Mononuclear cell (primary cell): Measurements from ENCODE around the gene TUBGCP4. TPM values are rescaled to one million over a fixed set of nuclear protein-coding genes. Genes with fewer than 3 reads are reported as not detected.

Experiments
- H3K27me3 ChIP-seq: 2 replicates; pipeline ENCODE4 v1.6.0; 2011; ENCODE audit warnings: low read length, control low read depth; ENCODE audit not compliant: insufficient read depth
- H3K4me1 ChIP-seq: 2 replicates; pipeline ENCODE4 v1.5.1; 2011; ENCODE audit warnings: mild to moderate bottlenecking, low read length, control low read depth; ENCODE audit not compliant: insufficient read depth
- H3K4me3 ChIP-seq: 2 replicates; pipeline ENCODE4 v1.5.1; 2011; ENCODE audit warnings: mild to moderate bottlenecking, low read length, moderate library complexity
- H3K9me3 ChIP-seq: 2 replicates; pipeline ENCODE4 v1.5.1; 2011; ENCODE audit warnings: low read depth, mild to moderate bottlenecking, control low read depth, low read length
- total RNA-seq: library from RNA; depleted of rRNA; stranded (reverse); fragments of >200 nt; gene quantifications from one replicate; pipeline ENCODE4 v1.2.3, GENCODE V29; 2012

Gene TUBGCP4, protein sequence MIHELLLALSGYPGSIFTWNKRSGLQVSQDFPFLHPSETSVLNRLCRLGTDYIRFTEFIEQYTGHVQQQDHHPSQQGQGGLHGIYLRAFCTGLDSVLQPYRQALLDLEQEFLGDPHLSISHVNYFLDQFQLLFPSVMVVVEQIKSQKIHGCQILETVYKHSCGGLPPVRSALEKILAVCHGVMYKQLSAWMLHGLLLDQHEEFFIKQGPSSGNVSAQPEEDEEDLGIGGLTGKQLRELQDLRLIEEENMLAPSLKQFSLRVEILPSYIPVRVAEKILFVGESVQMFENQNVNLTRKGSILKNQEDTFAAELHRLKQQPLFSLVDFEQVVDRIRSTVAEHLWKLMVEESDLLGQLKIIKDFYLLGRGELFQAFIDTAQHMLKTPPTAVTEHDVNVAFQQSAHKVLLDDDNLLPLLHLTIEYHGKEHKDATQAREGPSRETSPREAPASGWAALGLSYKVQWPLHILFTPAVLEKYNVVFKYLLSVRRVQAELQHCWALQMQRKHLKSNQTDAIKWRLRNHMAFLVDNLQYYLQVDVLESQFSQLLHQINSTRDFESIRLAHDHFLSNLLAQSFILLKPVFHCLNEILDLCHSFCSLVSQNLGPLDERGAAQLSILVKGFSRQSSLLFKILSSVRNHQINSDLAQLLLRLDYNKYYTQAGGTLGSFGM
- total RNA-seq, result 4.9 TPM

- Histone ChIP-seq H3K27me3 (no peaks in the 10 kb centered on the region), H3K4me1 (peaks cover 31% of the 10 kb centered on the region), H3K9me3 (no peaks in the 10 kb centered on the region), H3K4me3 (peak within 1 kb of the TSS; percentile 74)
Observed at GRCh38 chr15:43370975-43371974, at the start of gene TUBGCP4, which contains the start of gene ZSCAN29. Gene TUBGCP4, plus strand, starts transcription at chr15:43371101. Its CDS starts 254 bp downstream, at chr15:43371355. Gene ZSCAN29, minus strand, starts transcription at chr15:43371043. Its CDS starts 1,130 bp downstream, at chr15:43369913.

DNA sequence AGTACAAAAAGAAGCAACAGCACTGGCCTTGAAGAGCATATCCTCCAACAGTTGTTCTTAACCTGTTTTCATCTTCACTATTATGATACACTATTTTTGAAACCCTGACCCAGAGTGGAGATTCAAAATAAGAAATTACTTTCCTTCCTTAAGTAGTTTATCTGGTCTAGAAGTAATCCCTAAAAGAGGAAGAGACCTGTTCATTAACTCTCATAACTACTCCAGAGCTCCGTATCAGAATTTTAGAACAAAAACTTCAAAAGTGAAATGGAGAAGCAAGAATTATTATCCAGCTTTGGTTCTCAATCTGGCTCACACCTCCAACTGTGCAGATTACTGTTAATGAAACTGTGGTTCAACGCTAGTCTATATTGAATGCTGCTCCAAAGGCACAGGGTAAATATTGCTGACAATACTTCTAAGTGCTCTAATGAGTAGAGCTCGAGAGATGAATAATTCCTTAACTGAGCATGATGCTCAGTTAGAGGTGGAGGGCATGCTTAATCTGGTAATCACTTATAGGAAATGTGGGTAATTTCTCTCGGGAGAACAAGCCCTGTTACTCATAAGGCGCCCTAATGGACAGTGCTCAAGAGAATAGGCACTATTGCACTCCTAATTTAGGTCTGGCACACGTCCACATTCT, 45.7 kb upstream of the TUBGCP4 start:
- Histone ChIP-seq H3K9me3 (no peaks in the 10 kb centered on the region), H3K27me3 (no peaks in the 10 kb centered on the region), H3K4me3 (no peak overlapping the region), H3K4me1 (peaks cover 16% of the 10 kb centered on the region)

GRCh38 chr15:43329217-43329959, 41.5 kb upstream of the TUBGCP4 start:
- Histone ChIP-seq H3K4me3 (peak overlapping the region; percentile 77), H3K9me3 (no peaks in the 10 kb centered on the region), H3K27me3 (no peaks in the 10 kb centered on the region), H3K4me1 (peaks cover 20% of the 10 kb centered on the region)

GRCh38 chr15:43329960-43330779, 40.7 kb upstream of the TUBGCP4 start, which contains the start of gene LCMT2:
Gene LCMT2, minus strand, starts transcription at chr15:43330573. Its CDS starts 84 bp downstream, at chr15:43330489.
- H3K4me1 ChIP-seq, result peaks cover 20% of the 10 kb centered on the region
- H3K27me3 ChIP-seq, result no peaks in the 10 kb centered on the region
- peak within 1 kb of the TSS; percentile 77 for H3K4me3 ChIP-seq
- H3K9me3 ChIP-seq, result no peaks in the 10 kb centered on the region

GRCh38 chr15:43330780-43331087, 40.2 kb upstream of the TUBGCP4 start:
- Histone ChIP-seq H3K4me1 (peaks cover 20% of the 10 kb centered on the region), H3K27me3 (no peaks in the 10 kb centered on the region), H3K9me3 (no peaks in the 10 kb centered on the region), H3K4me3 (peak overlapping the region; percentile 77)

GRCh38 chr15:43346305-43346704, 24.6 kb upstream of the TUBGCP4 start:
- Histone ChIP-seq H3K27me3 (no peaks in the 10 kb centered on the region), H3K4me3 (no peak overlapping the region), H3K9me3 (no peaks in the 10 kb centered on the region), H3K4me1 (no peaks in the 10 kb centered on the region)

GRCh38 chr15:43347114-43347513, 23.8 kb upstream of the TUBGCP4 start:
- no peaks in the 10 kb centered on the region for H3K9me3 ChIP-seq
- H3K4me3 ChIP-seq, result no peak overlapping the region
- no peaks in the 10 kb centered on the region for H3K27me3 ChIP-seq
- no peaks in the 10 kb centered on the region for H3K4me1 ChIP-seq

GRCh38 chr15:43352693-43353382, 18.1 kb upstream of the TUBGCP4 start:
- H3K4me3 ChIP-seq, result no peak overlapping the region
- H3K27me3 ChIP-seq, result no peaks in the 10 kb centered on the region
- H3K4me1 ChIP-seq, result no peaks in the 10 kb centered on the region
- H3K9me3 ChIP-seq, result no peaks in the 10 kb centered on the region

GRCh38 chr15:43360821-43361220, 10.1 kb upstream of the TUBGCP4 start:
- no peak overlapping the region for H3K4me3 ChIP-seq
- peaks cover 42% of the 10 kb centered on the region for H3K9me3 ChIP-seq
- no peaks in the 10 kb centered on the region for H3K27me3 ChIP-seq
- no peaks in the 10 kb centered on the region for H3K4me1 ChIP-seq

- no peak overlapping the region for H3K4me3 ChIP-seq
- no peaks in the 10 kb centered on the region for H3K4me1 ChIP-seq
- peaks cover 42% of the 10 kb centered on the region for H3K9me3 ChIP-seq
- H3K27me3 ChIP-seq, result no peaks in the 10 kb centered on the region
Observed at GRCh38 chr15:43361313-43361903, 9.5 kb upstream of the TUBGCP4 start.

DNA sequence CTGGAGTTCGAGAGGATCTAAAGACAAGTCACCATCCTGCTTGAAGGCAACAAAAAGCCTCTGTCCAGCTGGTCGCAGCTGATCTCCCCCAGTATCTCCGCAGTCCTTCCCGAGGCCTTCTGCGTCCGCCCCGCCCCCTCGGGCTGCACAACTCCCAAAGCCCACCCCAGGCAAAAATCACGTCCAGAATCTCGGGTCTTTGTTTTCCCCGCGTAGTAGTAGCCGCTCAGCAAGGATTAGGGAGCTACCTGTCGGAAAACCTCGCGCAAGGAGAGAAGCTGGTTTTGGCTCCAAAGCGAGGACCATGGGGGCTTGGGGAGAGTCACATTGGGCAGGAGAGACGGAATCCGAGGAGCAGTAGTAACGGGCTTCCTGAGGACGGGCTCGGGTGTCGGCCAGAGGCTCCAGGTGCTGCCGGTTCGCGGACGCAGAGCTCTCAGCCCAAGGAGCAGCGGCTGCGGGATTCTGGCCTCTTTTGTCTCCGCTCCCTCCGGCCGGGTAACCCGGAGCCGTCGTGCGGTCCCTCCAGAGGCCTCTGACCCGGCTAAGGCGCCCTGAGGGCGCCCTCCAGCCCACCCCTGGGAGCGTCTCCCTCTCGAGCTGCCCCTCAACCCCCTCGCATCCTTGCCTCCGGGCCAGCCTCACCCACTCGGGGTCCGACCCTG, 459 bp upstream of the TUBGCP4 start:
- peak overlapping the region; percentile 74 for H3K4me3 ChIP-seq
- H3K27me3 ChIP-seq, result no peaks in the 10 kb centered on the region

More for the DNA sequence above, 459 bp upstream of the TUBGCP4 start:
- H3K9me3 ChIP-seq, result no peaks in the 10 kb centered on the region
- peaks cover 31% of the 10 kb centered on the region for H3K4me1 ChIP-seq
